GM23338 (cell line): ENCODE results near the gene AOPEP. TPM values are rescaled to one million over a fixed set of nuclear protein-coding genes. Genes with fewer than 3 reads are reported as not detected.

Experiments used
- ATAC-seq: fragments of 200-7000 bp; cut with Tn5 transposase; 3 replicates; pipeline ENCODE4 v1.9.1; 2020
- DNase-seq: peaks from one replicate; pipeline ENCODE4 v3.0.0-alpha.2; 2015; ENCODE audit warnings: low spot score
- H2AFZ ChIP-seq: fragments of 200-600 bp; sonication (generic); 2 replicates; pipeline ENCODE4 v1.8.0; 2016; ENCODE audit warnings: antibody characterized with exemption, mild to moderate bottlenecking, moderate library complexity
- H3F3A ChIP-seq: fragments of 200-600 bp; sonication (generic); replicated peaks from 2 replicates; pipeline ENCODE4 v1.8.0; 2017; ENCODE audit warnings: antibody characterized with exemption, mixed run types, low read depth
- H3K27ac ChIP-seq: fragments of 200-600 bp; sonication (generic); 2 replicates; pipeline ENCODE4 v1.6.1; 2016; ENCODE audit warnings: low read depth
- H3K27me3 ChIP-seq: fragments of 200-600 bp; sonication (generic); 2 replicates; pipeline ENCODE4 v1.8.0; 2016; ENCODE audit warnings: mild to moderate bottlenecking, mixed run types, moderate library complexity; ENCODE audit not compliant: insufficient read depth
- H3K36me3 ChIP-seq: fragments of 200-600 bp; sonication (generic); 2 replicates; pipeline ENCODE4 v1.8.0; 2016; ENCODE audit warnings: mild to moderate bottlenecking; ENCODE audit not compliant: insufficient read depth
- H3K4me1 ChIP-seq: fragments of 200-600 bp; sonication (generic); 2 replicates; pipeline ENCODE4 v1.8.0; 2016; ENCODE audit warnings: mild to moderate bottlenecking, moderate library complexity; ENCODE audit not compliant: insufficient read depth
- H3K4me2 ChIP-seq: fragments of 200-600 bp; sonication (generic); 2 replicates; pipeline ENCODE4 v1.7.1; 2017; ENCODE audit warnings: mixed run types
- H3K4me3 ChIP-seq: fragments of 200-600 bp; sonication (generic); 2 replicates; pipeline ENCODE4 v1.6.1; 2016; ENCODE audit warnings: mixed run types
- H3K79me2 ChIP-seq: fragments of 200-600 bp; sonication (generic); replicated peaks from 2 replicates; pipeline ENCODE4 v1.8.0; 2017; ENCODE audit warnings: mild to moderate bottlenecking; ENCODE audit not compliant: insufficient read depth
- H3K9me2 ChIP-seq: fragments of 200-600 bp; sonication (generic); 2 replicates; pipeline ENCODE4 v1.8.0; 2017; ENCODE audit not compliant: insufficient read depth
- H4K20me1 ChIP-seq: fragments of 200-600 bp; sonication (generic); replicated peaks from 2 replicates; pipeline ENCODE4 v1.8.0; 2017; ENCODE audit warnings: mild to moderate bottlenecking; ENCODE audit not compliant: insufficient read depth
- H3K27ac Mint-ChIP-seq: 2 replicates; pipeline ENCODE4 v1.8.0; 2020; ENCODE audit warnings: inconsistent platforms, mild to moderate bottlenecking, moderate library complexity, mixed read lengths
- H3K27me3 Mint-ChIP-seq: 3 replicates; pipeline ENCODE4 v1.8.0; 2022; ENCODE audit warnings: low read depth, mild to moderate bottlenecking, moderate library complexity, mixed read lengths, inconsistent platforms; ENCODE audit not compliant: insufficient read depth, poor library complexity
- H3K36me3 Mint-ChIP-seq: 3 replicates; pipeline ENCODE4 v1.8.0; 2021; ENCODE audit warnings: low read depth, mild to moderate bottlenecking, inconsistent platforms, moderate library complexity, mixed read lengths
- H3K4me1 Mint-ChIP-seq: 3 replicates; pipeline ENCODE4 v1.8.0; 2020; ENCODE audit warnings: mild to moderate bottlenecking, inconsistent platforms, mixed read lengths
- H3K4me3 Mint-ChIP-seq: 3 replicates; pipeline ENCODE4 v1.8.0; 2021; ENCODE audit warnings: moderate library complexity, mild to moderate bottlenecking, inconsistent platforms, mixed read lengths
- H3K9me3 Mint-ChIP-seq: 3 replicates; pipeline ENCODE4 v1.8.0; 2020; ENCODE audit warnings: moderate library complexity, mild to moderate bottlenecking, inconsistent platforms, mixed read lengths
- CREB1 ChIP-seq: fragments of 250-450 bp; sonication (Bioruptor Pico); IDR thresholded peaks from 2 replicates; pipeline ENCODE4 v1.5.0; 2020; ENCODE audit warnings: low read depth, mild to moderate bottlenecking, moderate library complexity
- EZH2phosphoT487 ChIP-seq: fragments of 200-600 bp; sonication (generic); IDR thresholded peaks from one replicate; pipeline ENCODE4 v1.8.1; 2018; ENCODE audit warnings: antibody characterized with exemption; ENCODE audit not compliant: unreplicated experiment
- JUNB ChIP-seq: IDR thresholded peaks from one replicate; pipeline ENCODE4 v1.6.1; 2016; ENCODE audit warnings: antibody characterized with exemption; ENCODE audit not compliant: unreplicated experiment
- NANOG ChIP-seq: IDR thresholded peaks from 2 replicates; pipeline ENCODE4 v1.6.1; 2016; ENCODE audit warnings: antibody characterized with exemption, borderline replicate concordance
- STAT1 ChIP-seq: IDR thresholded peaks from one replicate; pipeline ENCODE4 v1.6.1; 2016; ENCODE audit warnings: antibody characterized with exemption; ENCODE audit not compliant: unreplicated experiment
- ZNF114 ChIP-seq: fragments of 250-450 bp; sonication (Bioruptor Pico); IDR thresholded peaks from 2 replicates; pipeline ENCODE4 v1.5.0; 2020; ENCODE audit warnings: mild to moderate bottlenecking, moderate library complexity
- ZNF331 ChIP-seq: fragments of 250-450 bp; sonication (Bioruptor Pico); IDR thresholded peaks from 2 replicates; pipeline ENCODE4 v1.5.0; 2020; ENCODE audit warnings: low read depth, mild to moderate bottlenecking, moderate library complexity
- polyA plus RNA-seq: library from polyadenylated mRNA; unstranded; fragments of >200 nt; fragmentation: Nextera tagmentation; extraction: Ambion mirVana; gene quantifications from 2 replicates; pipeline ENCODE4 v1.2.1, GENCODE V29; 2016
- total RNA-seq: library from RNA; depleted of rRNA; stranded (reverse); fragments of >200 nt; shearing (Covaris generic); gene quantifications from 2 replicates; pipeline ENCODE4 v1.2.3, GENCODE V29; 2014
- TF ChIP-seq, protein P1 (sequence below), 2 experiments: fragments of 200-600 bp in 1 of 2; sonication (generic) in 1 of 2; conservative IDR thresholded peaks; 2 replicates each; pipeline versions ENCODE4 v1.5.1 to v1.6.1; 2016 to 2017; ENCODE audit warnings: antibody characterized with exemption in 2 of 2, low read depth in 2 of 2, mild to moderate bottlenecking in 2 of 2, moderate library complexity in 1 of 2
- TF ChIP-seq, protein P2 (sequence below): IDR thresholded peaks from one replicate; pipeline ENCODE4 v1.6.1; 2018; ENCODE audit warnings: antibody characterized with exemption; ENCODE audit not compliant: unreplicated experiment
- TF ChIP-seq, protein P3 (sequence below): IDR thresholded peaks from 2 replicates; pipeline ENCODE4 v1.6.1; 2016; ENCODE audit warnings: antibody characterized with exemption
- TF ChIP-seq, protein P4 (sequence below): fragments of 250-450 bp; sonication (Bioruptor Pico); IDR thresholded peaks from 2 replicates; pipeline ENCODE4 v1.5.0; 2020; ENCODE audit warnings: mild to moderate bottlenecking, moderate library complexity

Gene AOPEP
- total and polyA plus RNA-seq, 2 experiments from 2014 or later: 7.0 to 16.5 TPM

DNA sequence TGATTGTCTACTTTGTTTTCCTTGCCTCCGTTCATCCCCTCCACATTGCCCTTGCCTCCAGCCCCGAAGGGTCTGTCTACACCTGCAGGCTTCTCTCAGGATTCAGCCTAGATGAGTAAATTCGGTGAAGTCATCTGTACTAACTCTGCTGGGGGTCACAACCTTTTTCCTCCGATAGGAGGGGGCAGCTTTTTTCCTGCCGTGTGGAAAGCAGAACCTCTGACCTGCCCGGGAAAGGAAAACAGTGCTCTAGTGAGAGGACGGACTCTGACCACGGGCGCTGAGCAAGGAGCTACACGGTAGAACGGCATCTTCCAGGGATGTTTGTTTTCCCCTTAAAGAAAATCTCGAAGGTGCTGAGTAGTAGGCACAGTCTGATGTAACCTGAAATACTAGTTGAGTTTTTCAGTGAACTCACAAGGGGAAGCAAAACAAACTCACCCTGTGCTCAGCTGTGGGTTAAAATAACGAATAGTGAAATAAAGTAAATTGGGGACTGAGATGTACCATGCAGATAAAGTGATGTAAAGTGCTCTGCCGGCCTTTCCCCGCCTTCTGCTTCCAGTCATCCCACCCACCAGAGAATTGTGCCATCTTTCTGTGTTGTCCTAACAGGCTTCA, 281.8 kb downstream of the AOPEP start:
- TF ChIP-seq, protein P1, sequence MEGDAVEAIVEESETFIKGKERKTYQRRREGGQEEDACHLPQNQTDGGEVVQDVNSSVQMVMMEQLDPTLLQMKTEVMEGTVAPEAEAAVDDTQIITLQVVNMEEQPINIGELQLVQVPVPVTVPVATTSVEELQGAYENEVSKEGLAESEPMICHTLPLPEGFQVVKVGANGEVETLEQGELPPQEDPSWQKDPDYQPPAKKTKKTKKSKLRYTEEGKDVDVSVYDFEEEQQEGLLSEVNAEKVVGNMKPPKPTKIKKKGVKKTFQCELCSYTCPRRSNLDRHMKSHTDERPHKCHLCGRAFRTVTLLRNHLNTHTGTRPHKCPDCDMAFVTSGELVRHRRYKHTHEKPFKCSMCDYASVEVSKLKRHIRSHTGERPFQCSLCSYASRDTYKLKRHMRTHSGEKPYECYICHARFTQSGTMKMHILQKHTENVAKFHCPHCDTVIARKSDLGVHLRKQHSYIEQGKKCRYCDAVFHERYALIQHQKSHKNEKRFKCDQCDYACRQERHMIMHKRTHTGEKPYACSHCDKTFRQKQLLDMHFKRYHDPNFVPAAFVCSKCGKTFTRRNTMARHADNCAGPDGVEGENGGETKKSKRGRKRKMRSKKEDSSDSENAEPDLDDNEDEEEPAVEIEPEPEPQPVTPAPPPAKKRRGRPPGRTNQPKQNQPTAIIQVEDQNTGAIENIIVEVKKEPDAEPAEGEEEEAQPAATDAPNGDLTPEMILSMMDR (conservative IDR thresholded peaks at IDR 0.05; ENCODE audit: low read depth in 2 of 2): no peak
- no peak for TF ChIP-seq STAT1
- TF ChIP-seq, protein P2, sequence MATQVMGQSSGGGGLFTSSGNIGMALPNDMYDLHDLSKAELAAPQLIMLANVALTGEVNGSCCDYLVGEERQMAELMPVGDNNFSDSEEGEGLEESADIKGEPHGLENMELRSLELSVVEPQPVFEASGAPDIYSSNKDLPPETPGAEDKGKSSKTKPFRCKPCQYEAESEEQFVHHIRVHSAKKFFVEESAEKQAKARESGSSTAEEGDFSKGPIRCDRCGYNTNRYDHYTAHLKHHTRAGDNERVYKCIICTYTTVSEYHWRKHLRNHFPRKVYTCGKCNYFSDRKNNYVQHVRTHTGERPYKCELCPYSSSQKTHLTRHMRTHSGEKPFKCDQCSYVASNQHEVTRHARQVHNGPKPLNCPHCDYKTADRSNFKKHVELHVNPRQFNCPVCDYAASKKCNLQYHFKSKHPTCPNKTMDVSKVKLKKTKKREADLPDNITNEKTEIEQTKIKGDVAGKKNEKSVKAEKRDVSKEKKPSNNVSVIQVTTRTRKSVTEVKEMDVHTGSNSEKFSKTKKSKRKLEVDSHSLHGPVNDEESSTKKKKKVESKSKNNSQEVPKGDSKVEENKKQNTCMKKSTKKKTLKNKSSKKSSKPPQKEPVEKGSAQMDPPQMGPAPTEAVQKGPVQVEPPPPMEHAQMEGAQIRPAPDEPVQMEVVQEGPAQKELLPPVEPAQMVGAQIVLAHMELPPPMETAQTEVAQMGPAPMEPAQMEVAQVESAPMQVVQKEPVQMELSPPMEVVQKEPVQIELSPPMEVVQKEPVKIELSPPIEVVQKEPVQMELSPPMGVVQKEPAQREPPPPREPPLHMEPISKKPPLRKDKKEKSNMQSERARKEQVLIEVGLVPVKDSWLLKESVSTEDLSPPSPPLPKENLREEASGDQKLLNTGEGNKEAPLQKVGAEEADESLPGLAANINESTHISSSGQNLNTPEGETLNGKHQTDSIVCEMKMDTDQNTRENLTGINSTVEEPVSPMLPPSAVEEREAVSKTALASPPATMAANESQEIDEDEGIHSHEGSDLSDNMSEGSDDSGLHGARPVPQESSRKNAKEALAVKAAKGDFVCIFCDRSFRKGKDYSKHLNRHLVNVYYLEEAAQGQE: no peak
- no peak for TF ChIP-seq JUNB
- TF ChIP-seq ZNF114: no peak
- TF ChIP-seq CREB1 (CRISPR knock-in tag): no peak
- no peak for TF ChIP-seq NANOG
- no peak for TF ChIP-seq EZH2phosphoT487
- TF ChIP-seq, protein P3, sequence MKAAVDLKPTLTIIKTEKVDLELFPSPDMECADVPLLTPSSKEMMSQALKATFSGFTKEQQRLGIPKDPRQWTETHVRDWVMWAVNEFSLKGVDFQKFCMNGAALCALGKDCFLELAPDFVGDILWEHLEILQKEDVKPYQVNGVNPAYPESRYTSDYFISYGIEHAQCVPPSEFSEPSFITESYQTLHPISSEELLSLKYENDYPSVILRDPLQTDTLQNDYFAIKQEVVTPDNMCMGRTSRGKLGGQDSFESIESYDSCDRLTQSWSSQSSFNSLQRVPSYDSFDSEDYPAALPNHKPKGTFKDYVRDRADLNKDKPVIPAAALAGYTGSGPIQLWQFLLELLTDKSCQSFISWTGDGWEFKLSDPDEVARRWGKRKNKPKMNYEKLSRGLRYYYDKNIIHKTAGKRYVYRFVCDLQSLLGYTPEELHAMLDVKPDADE: no peak
- TF ChIP-seq, protein P4, sequence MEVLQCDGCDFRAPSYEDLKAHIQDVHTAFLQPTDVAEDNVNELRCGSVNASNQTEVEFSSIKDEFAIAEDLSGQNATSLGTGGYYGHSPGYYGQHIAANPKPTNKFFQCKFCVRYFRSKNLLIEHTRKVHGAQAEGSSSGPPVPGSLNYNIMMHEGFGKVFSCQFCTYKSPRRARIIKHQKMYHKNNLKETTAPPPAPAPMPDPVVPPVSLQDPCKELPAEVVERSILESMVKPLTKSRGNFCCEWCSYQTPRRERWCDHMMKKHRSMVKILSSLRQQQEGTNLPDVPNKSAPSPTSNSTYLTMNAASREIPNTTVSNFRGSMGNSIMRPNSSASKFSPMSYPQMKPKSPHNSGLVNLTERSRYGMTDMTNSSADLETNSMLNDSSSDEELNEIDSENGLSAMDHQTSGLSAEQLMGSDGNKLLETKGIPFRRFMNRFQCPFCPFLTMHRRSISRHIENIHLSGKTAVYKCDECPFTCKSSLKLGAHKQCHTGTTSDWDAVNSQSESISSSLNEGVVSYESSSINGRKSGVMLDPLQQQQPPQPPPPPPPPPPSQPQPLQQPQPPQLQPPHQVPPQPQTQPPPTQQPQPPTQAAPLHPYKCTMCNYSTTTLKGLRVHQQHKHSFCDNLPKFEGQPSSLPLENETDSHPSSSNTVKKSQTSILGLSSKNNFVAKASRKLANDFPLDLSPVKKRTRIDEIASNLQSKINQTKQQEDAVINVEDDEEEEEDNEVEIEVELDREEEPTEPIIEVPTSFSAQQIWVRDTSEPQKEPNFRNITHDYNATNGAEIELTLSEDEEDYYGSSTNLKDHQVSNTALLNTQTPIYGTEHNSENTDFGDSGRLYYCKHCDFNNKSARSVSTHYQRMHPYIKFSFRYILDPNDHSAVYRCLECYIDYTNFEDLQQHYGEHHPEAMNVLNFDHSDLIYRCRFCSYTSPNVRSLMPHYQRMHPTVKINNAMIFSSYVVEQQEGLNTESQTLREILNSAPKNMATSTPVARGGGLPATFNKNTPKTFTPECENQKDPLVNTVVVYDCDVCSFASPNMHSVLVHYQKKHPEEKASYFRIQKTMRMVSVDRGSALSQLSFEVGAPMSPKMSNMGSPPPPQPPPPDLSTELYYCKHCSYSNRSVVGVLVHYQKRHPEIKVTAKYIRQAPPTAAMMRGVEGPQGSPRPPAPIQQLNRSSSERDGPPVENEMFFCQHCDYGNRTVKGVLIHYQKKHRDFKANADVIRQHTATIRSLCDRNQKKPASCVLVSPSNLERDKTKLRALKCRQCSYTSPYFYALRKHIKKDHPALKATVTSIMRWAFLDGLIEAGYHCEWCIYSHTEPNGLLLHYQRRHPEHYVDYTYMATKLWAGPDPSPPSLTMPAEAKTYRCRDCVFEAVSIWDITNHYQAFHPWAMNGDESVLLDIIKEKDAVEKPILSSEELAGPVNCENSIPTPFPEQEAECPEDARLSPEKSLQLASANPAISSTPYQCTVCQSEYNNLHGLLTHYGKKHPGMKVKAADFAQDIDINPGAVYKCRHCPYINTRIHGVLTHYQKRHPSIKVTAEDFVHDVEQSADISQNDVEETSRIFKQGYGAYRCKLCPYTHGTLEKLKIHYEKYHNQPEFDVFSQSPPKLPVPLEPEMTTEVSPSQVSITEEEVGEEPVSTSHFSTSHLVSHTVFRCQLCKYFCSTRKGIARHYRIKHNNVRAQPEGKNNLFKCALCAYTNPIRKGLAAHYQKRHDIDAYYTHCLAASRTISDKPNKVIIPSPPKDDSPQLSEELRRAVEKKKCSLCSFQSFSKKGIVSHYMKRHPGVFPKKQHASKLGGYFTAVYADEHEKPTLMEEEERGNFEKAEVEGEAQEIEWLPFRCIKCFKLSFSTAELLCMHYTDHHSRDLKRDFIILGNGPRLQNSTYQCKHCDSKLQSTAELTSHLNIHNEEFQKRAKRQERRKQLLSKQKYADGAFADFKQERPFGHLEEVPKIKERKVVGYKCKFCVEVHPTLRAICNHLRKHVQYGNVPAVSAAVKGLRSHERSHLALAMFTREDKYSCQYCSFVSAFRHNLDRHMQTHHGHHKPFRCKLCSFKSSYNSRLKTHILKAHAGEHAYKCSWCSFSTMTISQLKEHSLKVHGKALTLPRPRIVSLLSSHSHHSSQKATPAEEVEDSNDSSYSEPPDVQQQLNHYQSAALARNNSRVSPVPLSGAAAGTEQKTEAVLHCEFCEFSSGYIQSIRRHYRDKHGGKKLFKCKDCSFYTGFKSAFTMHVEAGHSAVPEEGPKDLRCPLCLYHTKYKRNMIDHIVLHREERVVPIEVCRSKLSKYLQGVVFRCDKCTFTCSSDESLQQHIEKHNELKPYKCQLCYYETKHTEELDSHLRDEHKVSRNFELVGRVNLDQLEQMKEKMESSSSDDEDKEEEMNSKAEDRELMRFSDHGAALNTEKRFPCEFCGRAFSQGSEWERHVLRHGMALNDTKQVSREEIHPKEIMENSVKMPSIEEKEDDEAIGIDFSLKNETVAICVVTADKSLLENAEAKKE (CRISPR knock-in tag): no peak
- no peak for TF ChIP-seq ZNF331 (CRISPR knock-in tag)

More for the DNA sequence above, 281.8 kb downstream of the AOPEP start:
- no peak overlapping the region for H3K27ac Mint-ChIP-seq
- peaks cover 10% of the 10 kb centered on the region for H3K4me1 Mint-ChIP-seq
- H3K9me3 Mint-ChIP-seq: no peaks in the 10 kb centered on the region
- no peaks in the 10 kb centered on the region for H3K36me3 Mint-ChIP-seq
- Histone ChIP-seq H3K4me1 (peaks cover 8% of the 10 kb centered on the region; the same call in 1 of the 2 replicates), H4K20me1 (no peaks in the 10 kb centered on the region), H3K27ac (no peak overlapping the region), H3K4me2 (no peak overlapping the region), H2AFZ (no peak overlapping the region), H3K79me2 (no peaks in the 10 kb centered on the region), H3K36me3 (no peaks in the 10 kb centered on the region), H3K4me3 (no peak overlapping the region), H3K9me2 (no peaks in the 10 kb centered on the region), H3K27me3 (peaks cover 32% of the 10 kb centered on the region), H3F3A (no peaks in the 10 kb centered on the region)
- DNase-seq: no peak
- H3K4me3 Mint-ChIP-seq: no peak overlapping the region
- ATAC-seq: no peak
- peaks cover 19% of the 10 kb centered on the region for H3K27me3 Mint-ChIP-seq
